ENCODE results near the gene TCF7L2.

TCF7L2 gene

DNA sequence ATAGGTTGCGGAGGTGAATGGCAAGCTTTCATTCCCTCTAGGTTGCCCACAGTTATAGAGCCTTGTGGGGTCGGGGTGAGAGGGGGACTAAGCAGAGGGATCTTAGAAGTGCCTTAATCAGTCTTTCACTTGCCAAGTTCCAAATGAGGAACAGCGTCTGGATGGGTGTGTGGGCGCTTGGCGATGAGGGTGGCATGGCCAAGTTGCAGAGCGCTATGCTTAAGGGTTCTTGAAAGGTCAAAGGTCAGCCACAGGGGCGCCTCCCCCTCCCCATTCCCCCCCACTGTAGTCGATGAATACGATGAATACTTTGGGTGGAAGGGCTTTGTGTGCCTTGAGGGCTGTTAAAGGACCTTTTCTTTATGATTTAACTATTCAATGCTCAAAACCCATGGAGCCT, 185.0 kb downstream of the TCF7L2 start:
- DNase-seq (ENCODE audit: extremely low read depth in 1 of 2, low read depth in 1 of 2), result no peak

DNA sequence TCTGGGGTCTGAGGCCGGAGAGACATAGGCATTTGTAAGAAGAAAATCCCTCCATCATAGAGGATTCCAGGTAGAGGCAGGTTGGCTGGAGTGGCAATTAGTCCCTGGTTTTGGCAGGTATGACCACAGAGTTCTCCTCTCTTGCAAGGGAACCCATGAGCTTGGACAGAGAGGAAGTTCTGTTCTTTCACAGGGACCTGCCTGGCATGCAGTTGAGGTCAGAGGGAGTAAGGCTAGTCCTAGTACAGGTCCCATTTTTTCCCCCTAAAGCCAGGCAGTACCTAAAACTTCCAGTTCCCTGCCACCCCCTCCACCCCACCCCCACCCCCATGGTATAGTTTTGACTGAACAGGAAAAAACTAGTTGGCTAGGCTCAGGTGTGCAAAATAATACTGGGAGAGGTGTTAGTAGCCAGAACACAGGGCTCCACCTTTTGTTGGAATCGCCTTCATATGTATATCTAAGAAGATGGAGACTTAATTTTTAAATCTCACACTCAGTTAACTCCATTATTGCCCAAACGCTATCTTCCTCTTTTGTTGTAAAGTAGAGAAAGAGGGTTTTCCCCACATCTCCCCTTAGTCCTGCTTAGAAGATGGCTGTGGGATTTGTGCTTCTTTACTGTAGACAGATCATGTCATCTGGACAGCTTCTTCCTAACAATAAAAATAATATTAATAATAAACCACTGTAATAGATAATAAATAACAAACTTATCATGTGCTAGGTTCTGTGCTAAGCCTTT, 188.1 kb downstream of the TCF7L2 start:
- no peak for DNase-seq (ENCODE audit: extremely low read depth in 1 of 2, low read depth in 1 of 2)

DNA sequence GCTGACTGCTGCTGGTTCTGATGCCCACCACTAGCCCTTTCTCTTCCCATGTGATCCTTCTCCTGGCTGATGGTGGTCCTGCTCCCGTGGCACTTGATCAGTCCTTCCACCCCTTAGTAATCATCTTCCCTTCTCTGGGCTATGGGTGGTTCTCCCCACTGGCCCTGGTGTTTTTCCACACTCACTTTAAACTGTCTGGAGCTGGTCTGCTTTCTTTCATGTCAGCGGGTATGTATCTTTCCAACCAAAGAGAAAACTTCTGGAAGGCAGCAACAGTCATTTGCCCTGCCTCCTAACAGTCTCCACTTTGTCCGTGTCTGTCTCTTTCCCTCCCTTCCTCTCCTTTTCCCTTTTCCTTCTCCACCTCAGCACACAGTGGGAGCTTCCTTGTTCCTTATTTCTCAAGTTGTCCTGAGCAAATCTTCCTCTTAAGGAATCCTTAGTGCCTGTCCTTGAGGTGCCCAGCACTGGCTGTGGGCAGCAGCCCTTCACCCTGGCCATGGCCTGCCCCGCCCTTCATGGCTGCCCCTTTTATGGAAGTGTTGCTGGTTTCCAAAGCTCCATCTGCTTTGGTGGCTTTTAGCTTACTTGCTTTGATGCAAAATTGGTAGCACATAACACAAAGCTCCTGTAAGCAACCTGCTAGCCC, 189.0 kb downstream of the TCF7L2 start:
- DNase-seq (ENCODE audit: extremely low read depth in 1 of 2, low read depth in 1 of 2), result no peak

DNA sequence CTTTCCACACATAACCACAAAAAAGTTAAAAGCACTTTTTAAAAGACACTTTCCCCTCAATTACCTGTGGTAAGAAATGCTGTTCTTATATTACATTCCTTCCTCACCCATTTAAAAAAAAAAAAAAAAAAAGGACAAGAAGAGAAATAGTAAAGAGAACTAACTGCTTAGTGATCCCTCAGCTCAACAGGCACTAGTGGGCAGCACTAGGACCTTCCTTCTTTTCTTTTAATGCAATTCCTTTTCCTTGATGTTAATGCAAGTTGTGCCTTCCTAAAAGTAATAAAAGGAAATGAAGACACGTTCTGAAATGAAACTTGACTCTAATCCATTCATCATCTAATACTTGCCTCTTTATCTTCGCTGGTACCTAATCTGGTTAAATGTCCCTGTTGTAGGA, 189.7 kb downstream of the TCF7L2 start:
- no peak for DNase-seq (ENCODE audit: extremely low read depth in 1 of 2, low read depth in 1 of 2)

DNA sequence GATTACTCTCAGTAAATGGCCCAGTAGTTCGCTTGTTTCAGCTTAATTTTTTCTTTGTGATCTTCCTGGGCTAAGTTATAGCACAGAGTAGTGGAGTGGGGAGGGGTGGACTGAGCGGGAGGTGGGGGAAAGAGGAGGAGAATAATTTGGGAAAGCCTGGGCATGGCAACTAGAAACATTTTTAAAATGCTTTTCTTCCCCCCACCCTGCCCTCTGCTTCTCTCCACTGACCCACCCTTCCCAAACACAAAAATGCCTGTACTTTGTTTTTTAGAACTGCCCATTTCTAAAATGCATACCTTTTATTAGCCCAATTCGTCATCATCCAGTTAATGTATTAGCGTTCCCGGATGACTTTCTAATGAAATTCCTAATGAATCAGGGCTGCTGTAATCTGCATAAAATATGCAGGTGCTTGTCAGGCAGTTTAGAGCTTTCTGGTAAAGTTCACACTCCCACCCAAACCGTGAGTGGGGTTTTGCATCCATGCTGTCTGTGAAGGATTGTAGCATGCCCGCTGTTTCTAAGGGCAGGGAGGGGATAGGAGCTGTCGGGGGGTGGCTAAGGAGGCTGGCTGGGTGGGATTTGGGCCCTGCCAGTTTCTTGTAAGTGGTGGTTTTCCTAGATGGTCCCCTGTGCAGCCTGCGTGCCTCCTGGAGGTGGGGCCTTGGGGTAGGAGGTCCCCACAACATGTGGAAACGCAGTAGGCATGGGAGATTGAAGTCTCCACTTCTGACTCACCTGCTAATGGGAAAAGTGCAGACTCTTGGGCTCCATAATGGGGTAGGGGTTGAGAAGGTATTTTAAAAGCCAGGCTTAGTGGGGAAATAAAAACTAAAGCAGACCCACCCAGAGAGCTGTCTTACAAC, 190.3 kb downstream of the TCF7L2 start:
- no peak for DNase-seq (ENCODE audit: extremely low read depth in 1 of 2, low read depth in 1 of 2)

DNA sequence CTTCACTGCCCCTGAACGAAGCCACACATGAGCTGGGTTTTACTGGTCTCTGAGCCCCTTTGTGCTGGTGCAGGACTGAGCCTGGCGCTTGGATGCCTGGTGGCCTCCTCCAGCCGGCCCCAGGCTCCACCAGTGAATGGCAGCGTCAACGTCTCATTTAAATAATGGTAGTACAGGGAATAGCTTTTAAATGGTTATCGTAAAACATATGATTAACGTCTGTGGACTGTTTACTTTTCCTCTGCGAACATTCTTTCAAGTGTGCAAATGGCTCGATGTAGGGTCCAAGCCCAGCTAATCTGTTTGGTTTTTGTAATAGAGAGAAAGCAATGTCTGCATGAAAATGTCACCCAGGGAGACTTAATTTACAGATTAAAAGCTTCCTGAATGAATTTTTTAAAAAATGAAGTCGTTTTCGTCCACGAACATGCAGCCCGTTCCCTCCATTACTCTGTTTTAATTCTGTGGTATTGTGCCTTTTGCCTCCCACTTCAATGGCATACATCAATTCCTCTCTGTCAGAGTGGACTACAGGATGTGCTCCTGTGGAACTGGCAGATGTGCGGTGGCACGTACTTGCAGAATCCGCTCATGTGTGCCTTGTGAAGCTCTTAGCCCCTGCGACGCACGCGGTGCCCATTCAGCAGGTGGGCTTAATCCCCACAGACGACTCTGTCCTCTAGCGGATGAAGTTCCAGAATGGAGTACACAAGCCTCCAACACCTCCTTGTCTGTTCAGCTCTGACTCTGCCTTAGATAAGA, 192.7 kb downstream of the TCF7L2 start:
- DNase-seq (ENCODE audit: extremely low read depth in 1 of 2, low read depth in 1 of 2), result no peak

DNA sequence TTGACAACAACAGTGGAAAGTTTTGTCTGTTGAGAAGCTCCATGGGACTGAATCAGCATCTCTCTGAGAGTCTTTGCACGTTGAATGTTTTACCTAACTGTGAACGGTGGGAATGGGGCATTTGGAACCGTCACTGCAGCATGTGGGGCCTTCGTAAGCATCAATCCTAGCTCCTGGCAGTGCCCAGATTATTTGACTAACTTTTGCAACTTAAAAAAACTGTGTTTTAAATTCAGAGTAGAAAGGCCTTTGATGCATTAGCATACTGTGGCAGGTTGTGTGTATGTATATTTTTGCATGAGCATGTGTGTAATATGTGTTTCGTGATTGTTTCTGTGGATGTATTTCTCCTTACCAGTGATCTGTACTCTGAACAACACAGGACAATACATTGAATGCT, 194.5 kb downstream of the TCF7L2 start:
- no peak for DNase-seq (ENCODE audit: extremely low read depth in 1 of 2, low read depth in 1 of 2)

DNA sequence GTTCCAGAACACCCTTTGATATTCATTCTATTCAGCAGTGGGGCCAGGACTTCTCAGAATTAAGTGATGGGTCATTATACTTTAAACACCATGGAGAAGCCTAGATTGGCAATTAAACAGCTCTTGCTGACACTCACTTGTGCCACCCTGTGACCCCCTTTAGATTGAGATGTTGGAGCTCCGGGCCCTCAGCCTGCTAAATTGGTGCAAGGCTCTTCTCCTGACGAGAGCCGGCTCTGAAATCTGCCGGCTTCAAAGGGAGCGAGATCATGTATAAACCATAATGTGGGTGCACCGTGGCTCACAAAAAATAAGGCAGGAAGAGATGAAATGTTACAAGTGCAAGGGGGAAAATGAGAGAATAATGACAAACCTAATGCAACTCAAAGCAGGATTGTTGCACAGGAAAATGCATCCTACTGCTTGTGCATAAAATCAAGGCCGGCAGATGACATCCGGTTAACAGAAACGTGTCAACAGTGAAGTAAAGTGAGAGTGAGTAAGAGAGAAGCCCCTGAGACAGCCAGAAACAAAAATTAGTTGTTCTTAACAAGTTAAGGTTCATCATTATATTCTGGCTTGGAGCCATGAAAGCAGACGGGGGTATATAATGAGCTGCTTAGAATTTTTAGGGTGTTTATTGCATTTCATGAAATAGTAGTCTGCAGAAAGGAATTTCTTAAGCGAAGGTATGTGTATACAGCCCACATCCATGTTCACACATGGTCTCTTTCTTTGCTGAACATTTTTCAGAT, 198.2 kb downstream of the TCF7L2 start:
- no peak for DNase-seq (ENCODE audit: extremely low read depth in 1 of 2, low read depth in 1 of 2)

DNA sequence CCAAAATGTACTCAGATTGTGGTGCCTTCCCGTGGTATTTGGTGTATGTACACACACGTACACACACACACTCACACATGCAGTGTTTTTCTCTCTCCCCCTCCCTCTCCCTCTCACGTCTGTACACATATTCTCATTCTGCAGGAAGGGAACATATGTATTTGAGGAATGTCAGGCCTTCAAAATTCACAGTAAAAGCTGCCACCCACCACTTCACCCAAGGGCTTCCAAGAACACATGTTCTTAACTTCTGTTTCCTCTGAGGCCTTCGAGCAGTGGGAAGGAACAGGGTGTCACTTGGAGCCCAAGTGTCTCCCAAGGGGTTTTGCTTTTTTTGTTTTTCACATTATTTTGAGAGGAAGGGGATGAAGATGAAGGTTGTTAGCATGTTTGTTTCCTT, 198.9 kb downstream of the TCF7L2 start:
- no peak for DNase-seq (ENCODE audit: extremely low read depth in 1 of 2, low read depth in 1 of 2)

DNA sequence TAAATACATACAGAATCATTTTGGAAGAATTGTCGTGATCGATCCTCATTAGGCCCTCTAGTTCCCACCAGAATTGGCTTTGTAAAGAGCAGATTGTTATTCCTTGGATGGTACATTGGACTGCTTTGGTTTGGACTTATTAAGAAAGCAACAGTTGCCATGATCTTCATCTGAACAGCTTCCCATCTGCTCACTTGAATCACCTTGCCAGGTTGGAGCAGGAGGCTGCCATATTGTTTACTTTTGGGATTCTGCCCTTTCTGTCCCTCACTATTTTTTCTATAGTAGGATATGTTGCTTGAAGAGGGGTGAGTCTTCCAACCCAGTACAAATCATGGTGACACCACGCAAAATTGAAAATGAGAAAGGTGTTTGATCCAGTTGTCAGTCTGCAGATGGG, 199.6 kb downstream of the TCF7L2 start:
- DNase-seq (ENCODE audit: extremely low read depth in 1 of 2, low read depth in 1 of 2), result no peak

DNA sequence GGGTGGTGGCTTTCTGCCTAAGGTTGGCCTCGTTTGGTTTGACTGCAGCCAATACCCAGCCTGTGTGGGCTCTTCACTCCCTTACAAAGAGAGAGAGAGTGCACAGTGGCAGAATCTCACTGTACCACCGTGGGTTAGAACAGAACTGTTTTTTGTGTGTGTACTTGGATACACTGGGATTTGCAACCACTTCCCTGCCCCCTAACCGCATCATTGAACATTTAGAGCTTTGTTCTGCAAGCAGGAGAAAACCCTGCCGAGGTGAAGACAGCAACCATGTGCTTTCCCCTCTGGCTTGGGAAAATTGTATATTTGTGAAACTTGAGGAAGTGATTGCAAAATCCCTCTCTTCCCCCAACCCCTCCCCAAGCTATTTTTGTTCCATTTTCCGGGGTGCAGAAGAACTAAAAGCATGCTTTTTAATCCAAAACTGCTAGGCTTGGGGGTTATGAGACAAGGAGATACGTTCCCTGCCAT, 201.2 kb downstream of the TCF7L2 start:
- no peak for DNase-seq (ENCODE audit: extremely low read depth in 1 of 2, low read depth in 1 of 2)

DNA sequence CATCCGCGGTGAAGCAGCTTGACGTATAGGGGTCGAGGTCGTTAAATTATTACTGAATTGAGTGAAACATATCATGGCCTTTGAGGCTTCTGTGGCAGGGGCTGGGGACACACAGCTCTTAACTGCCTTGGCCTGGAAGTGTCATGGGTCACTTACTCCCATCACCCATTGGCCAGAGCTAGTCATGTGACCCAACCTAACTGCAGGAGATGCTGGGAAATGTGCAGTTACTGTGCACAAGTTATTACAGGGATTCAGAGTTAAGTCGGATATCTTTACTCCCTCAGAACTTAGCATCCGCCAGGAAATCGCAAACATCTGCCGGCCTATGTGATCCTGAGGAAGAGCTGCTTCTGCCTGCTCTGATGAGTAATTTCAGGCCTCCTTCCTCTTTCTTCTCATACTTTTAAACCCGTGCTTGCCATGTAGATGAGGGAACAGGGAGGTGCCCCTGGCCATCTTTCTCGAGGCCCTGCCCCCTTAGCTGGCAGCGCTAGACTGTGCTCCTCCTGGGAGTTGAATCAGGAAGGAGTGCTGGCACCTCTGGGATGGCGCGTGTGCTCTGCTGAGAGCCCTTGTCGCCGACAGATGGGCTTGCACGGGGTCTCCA, 203.6 kb downstream of the TCF7L2 start:
- DNase-seq (ENCODE audit: extremely low read depth in 1 of 2, low read depth in 1 of 2), result no peak

DNA sequence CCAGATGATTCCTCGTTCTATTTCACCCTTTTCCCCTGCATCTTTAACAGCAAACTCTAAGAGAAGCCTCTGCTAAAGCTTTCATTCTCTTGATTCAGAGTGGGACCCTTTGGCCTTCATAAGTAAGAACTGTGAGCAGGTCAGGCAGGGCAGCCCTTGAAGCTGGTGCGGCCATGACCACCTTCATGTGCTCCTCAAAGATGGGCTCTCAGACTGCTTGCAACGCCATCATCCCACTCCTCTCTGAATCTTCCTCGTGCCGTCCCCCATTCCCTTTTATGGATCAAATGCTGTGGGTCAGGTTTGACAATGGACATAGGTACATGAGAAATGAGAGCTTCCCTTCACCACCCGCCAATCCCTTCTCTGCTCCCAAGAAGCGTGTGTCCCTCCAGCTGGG, 207.4 kb downstream of the TCF7L2 start:
- no peak for DNase-seq (ENCODE audit: extremely low read depth in 1 of 2, low read depth in 1 of 2)

DNA sequence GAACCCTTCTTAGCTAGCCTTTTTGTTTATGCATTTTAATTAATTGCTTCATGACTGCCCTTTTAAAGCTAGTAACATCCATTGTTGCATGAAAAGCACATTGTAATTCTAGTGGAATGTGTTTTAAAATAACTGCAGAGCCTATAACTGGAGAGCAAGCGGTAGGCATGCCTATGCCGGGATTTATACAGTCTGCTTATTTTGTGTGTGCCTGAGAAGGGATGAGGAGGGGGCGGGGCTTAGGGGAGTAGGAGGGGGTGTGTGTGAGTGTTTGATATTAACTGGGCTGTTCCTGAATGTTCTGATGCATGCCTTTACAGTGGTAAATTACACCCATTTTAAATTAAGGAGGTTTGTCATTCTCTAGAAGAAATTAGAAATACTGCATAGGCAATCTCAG, 208.1 kb downstream of the TCF7L2 start:
- no peak for DNase-seq (ENCODE audit: extremely low read depth in 1 of 2, low read depth in 1 of 2)

DNA sequence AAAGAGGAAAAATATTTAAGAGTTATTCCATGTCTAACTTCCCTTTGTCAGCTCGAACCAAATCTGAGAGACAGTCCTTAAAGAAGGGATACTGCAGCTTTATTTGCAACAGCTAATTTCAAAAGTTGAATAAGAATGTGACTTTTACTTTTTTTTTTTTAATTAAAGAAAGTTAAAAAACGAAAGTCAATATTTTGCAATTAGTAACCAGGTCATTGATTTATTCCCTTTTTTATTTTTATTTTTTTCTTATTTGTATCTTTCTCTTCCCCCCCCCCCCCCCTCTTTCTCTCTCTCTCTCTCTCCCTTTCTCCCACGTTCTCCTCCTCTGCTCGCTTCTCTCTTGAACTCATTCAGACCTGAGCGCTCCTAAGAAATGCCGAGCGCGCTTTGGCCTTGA, 209.5 kb downstream of the TCF7L2 start:
- DNase-seq (ENCODE audit: extremely low read depth in 1 of 2, low read depth in 1 of 2), result no peak

DNA sequence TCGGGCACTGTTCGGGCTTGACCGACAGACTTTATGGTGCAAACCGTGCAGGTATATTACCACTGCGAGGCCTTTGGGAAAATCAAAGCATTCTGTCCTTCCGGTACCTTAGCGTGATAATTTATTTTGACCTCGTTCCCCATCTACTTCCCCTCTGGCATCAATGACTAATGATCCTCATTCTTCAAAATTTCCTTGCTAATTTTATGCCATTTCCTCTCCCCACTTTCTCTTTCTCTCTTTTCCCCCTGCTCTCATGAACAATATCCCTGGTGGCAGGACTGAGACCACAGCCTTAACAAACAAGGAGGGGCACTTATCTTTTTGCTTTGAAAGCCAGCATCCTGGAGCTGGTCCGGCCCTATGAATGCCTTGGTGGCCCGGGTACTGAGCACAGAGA, 210.6 kb downstream of the TCF7L2 start:
- DNase-seq (ENCODE audit: extremely low read depth in 1 of 2, low read depth in 1 of 2), result no peak

DNA sequence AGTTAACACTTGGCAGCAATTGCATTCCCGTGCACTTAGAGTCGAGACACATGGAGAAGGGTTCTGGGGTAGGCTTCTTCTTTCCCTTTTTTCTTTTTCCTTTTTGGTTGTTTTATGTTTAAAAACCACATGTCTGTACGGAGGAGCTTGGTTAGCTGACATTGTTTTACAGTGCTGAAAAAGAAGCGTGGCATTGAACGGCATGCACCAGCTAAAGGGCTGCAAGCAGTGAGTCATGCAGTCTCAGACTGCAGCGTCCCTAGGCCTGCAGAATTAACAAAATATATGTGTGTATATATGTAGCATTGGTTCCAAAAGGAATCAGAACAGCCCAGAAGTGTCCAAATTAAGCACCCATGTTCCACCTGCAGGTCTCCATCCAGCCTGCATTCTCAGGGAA, 211.0 kb downstream of the TCF7L2 start:
- no peak for DNase-seq (ENCODE audit: extremely low read depth in 1 of 2, low read depth in 1 of 2)

DNA sequence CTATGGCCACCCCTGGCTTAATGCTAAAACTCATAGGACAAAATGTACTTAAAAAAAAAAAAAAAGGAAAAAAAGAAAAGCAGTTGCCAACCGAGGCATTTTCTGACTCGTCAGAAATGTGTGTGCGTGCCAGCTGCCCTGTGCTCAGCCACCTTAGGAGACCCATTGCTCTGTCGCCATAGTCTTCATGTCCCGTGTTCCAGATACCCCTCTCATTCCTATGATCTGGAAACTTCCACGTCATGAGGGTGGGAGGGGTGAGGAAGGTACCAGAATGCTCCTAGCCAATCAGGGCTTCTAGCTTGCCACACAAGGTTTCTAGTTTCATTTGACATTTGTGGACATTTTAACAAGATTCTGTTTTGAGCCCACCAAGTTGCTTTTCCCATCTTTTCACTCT, 212.9 kb downstream of the TCF7L2 start:
- DNase-seq (ENCODE audit: extremely low read depth in 1 of 2, low read depth in 1 of 2), result no peak

DNA sequence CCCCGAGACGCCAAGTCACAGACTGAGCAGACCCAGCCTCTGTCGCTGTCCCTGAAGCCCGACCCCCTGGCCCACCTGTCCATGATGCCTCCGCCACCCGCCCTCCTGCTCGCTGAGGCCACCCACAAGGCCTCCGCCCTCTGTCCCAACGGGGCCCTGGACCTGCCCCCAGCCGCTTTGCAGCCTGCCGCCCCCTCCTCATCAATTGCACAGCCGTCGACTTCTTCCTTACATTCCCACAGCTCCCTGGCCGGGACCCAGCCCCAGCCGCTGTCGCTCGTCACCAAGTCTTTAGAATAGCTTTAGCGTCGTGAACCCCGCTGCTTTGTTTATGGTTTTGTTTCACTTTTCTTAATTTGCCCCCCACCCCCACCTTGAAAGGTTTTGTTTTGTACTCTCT, 215.6 kb downstream of the TCF7L2 start:
- DNase-seq (ENCODE audit: extremely low read depth in 1 of 2, low read depth in 1 of 2), result no peak

DNA sequence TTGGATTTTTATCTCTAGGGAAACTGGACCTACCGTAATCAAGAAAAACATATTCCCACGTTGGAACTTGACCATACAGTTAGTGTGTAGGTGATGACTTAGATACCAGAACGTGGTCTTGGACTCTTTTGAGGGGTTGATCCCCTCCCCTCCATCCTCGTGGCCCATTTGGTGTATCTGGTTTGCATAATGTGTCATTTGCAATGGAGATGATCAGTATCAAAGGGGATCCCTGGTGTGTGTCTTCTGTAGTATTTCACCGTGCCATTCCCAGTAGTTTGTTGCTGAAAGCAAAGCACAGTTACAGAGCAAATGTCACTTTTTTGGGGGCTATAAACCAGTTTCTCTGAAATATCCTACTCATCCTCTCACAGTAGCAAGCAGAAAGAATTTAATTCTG, 217.7 kb downstream of the TCF7L2 start:
- DNase-seq (ENCODE audit: extremely low read depth in 1 of 2, low read depth in 1 of 2), result no peak
